PC-9 (cell line): ENCODE measurements around the gene POMGNT2.

ENCODE experiments used
- CTCF ChIP-seq: fragments of 200-600 bp; sonication (generic); conservative IDR thresholded peaks from 2 replicates; pipeline ENCODE4 v1.6.1; 2017; ENCODE audit warnings: mixed run types, antibody characterized with exemption, mild to moderate bottlenecking, moderate library complexity
- EZH2 ChIP-seq: fragments of 200-600 bp; sonication (generic); IDR thresholded peaks from 2 replicates; pipeline ENCODE4 v1.8.0; 2017; ENCODE audit warnings: antibody characterized with exemption, low read depth

DNA sequence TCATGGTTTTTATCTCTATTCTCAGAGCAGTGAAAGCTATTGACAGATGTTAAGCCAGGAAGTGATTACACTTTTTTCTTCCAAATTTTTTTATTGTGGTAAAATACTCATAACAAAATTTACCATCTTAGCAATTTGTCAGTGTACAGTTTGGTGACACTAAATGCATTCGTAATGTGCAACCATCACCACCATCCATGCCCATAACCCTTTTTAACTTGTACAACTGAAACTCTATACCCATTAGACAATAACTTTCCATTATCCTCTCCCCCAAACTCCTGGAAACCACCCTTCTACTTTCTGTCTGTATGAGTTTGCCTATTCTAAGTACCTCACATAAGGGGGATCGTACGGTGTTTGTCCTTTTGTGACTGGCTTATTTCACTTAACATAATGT is 15.1 kb upstream of the POMGNT2 start:
- TF ChIP-seq CTCF (no peak), EZH2 (no peak)
